GM10266 (cell line): Measurements from ENCODE around the gene NLK.

Source experiments
- DNase-seq: peaks from one replicate; pipeline ENCODE4 v3.0.0; 2012; ENCODE audit errors: extremely low spot score
- TF ChIP-seq, protein P1 (sequence below): IDR thresholded peaks from 2 replicates; pipeline ENCODE4 v1.5.1; 2012; ENCODE audit warnings: mild to moderate bottlenecking, low read depth; ENCODE audit not compliant: control insufficient read depth, insufficient read depth; ENCODE audit errors: missing control alignments

Gene NLK

DNA sequence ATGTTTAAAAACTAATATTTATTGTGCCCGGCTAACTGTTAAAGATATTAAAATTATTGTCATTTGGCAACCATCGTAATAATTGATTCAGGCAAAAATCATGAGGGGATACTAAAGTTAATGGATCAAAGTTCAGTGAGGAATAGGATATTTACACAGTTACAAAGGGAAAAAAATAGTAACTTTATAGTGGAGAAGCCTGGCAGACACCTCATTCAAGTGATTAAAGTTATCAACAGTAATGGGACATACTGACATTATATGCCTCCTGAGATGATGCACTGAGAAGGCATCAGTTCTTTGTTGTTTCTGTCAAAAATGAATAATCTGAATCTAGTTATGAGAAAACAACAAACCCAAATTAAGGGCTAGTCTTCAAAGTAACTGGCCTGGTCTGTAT, 77.1 kb downstream of the NLK start:
- TF ChIP-seq, protein P1, sequence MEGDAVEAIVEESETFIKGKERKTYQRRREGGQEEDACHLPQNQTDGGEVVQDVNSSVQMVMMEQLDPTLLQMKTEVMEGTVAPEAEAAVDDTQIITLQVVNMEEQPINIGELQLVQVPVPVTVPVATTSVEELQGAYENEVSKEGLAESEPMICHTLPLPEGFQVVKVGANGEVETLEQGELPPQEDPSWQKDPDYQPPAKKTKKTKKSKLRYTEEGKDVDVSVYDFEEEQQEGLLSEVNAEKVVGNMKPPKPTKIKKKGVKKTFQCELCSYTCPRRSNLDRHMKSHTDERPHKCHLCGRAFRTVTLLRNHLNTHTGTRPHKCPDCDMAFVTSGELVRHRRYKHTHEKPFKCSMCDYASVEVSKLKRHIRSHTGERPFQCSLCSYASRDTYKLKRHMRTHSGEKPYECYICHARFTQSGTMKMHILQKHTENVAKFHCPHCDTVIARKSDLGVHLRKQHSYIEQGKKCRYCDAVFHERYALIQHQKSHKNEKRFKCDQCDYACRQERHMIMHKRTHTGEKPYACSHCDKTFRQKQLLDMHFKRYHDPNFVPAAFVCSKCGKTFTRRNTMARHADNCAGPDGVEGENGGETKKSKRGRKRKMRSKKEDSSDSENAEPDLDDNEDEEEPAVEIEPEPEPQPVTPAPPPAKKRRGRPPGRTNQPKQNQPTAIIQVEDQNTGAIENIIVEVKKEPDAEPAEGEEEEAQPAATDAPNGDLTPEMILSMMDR = no peak
- no peak for DNase-seq

DNA sequence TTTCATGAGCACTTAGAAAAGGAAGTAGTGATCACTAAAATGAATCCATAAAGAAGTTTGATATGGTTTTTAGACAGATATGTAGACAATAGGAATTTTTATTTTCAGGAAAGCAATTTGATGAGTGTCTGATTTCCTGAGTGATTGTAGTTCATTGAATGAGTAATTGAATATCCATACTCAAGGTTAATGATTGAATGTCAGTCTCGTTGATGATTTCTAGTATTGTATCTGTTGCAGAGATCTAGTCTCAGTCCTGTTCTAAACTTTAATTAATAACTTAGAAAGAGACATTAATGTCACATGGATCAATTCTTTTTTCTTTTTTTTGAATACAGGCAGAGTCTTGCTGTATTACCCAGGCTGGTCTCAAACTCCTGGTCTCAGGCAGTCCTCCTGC, 78.3 kb downstream of the NLK start:
- TF ChIP-seq, protein P1 = no peak
- DNase-seq = no peak

DNA sequence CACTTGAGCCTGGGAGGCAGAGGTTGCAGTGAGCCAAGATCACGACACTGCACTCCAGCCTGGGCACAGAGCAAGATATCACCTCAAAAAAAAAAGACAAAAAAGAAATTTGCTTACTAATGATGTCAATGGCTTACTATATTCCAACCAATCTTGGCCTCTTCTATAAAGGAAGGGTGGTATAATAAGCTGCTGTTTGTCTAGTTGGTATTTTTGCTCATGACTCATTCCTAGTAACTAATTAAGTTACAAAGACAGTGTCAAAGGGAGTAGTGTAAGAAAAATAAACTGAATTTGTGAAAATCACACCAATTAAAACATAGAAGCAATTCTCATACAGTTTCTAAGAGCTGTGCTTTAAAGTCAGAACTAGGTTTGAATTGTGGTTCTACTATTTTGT, 82.5 kb downstream of the NLK start:
- DNase-seq = no peak
- TF ChIP-seq, protein P1 = no peak

DNA sequence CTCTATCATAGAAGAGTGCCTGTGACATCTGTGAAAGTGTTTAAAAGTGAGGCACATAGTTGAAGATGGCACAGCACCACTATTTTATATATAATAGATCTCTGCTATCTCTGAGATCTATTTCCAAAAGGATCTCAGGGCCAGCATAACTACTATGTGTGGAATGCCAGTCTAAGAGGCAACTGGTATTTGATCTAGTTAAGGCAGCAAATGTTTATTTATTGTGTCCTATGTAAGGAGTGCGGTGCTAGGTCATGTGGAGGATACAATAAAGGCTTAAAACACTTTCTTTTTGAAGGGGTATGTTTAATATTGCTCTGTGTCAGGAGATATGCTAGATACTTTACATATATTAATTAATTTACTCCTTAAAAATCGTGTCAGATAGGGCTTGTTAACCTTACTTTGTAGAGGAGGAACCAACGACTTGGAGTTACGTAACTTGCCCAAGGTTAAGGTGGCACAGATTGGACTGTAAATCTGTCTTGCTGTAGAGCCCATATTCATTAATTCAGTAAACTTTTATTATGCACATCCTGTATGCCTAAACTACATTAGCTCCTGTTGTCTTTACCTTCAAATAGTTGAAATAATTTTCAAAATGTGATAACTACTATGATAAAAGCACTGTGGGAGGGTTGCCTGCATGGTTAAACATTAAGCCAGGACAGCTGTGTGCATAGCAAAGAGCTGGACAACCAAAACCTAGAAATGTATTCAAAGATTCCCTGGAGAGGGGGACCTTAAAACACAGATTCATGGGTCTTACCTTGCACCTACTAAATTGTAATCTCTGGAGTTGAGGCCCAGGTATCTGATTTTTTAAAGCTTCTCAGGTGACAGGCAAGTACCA, 83.3 kb downstream of the NLK start:
- no peak for DNase-seq
- TF ChIP-seq, protein P1 = no peak

DNA sequence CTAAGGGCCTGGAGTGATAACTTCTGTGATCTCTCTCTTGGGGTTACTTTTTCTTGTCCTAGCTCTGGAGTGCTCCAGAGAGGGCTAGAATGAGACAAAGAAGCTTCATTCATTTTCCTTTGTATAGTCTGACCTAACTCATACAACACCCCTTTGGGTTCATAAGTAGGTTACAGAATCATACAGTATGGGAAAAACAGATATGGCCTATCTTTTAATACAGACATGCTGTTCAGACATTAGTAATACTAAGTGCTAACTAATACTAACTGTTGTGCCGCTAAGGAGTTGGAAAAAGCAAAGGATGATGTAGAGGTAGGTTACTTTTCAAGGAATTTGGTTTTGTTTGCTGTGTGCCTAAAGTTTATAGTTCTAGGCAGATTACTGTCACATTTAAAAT, 84.7 kb downstream of the NLK start:
- no peak for DNase-seq
- TF ChIP-seq, protein P1 = no peak

DNA sequence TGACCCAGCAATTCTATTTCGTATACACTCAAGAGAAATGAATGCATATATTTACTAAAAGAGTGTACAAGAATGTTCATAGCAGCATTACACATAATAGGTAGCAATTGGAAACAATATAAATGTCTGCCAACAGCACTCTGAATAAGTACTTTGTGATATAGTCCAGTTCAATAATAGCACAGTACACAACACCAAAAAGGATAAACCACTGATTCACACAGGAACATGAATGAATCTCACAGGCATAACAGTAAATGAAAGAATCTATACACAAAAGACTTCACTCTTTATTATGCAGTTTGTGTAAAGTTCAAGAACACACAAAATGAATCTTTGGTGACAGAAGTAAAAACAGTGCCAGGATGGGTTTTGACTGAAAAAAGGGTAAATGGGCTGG, 86.3 kb downstream of the NLK start:
- DNase-seq = no peak
- TF ChIP-seq, protein P1 = no peak

DNA sequence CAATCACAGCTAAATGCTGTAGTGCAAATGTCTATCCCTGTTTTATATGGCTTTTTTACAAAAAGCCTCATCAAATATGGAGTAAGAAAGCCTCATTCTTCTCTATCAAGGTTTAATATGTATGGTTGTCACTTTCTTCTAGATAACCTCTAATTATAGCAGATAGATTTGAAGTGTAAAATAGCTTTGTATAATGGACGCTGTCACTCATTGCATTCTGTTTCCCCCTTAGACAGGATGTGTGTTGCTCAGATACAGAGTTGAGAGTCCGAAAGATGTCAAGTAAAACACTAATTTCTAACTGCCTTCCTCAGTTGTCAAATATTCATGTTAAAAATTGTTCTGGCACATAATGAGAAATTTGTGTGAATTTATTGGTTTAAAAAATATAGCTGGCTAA, 88.0 kb downstream of the NLK start:
- TF ChIP-seq, protein P1 = no peak
- DNase-seq = no peak
